Upper lobe of left lung (tissue), 6 donors: ENCODE measurements around the gene FBXO34. TPM values are rescaled to one million over a fixed set of nuclear protein-coding genes. Genes with fewer than 3 reads are reported as not detected.

Experiments used
- ATAC-seq, 2 donors: fragments of 200-7000 bp; cut with Tn5 transposase; one replicate each; pipeline ENCODE4 v1.9.1; 2022; ENCODE audit warnings: mild to moderate bottlenecking in 2 of 2, moderate library complexity in 2 of 2; ENCODE audit not compliant: low FRiP score in 2 of 2
- DNase-seq, 2 donors: peaks; one replicate each; pipeline ENCODE4 v3.0.0-alpha.2; 2019 to 2020
- H3K27ac ChIP-seq, 4 donors: fragments of 200-600 bp; sonication (generic); one replicate each; pipeline ENCODE4 v1.5.1; 2016 to 2019
- H3K27me3 ChIP-seq, 4 donors: fragments of 200-600 bp; sonication (generic); one replicate each; pipeline ENCODE4 v1.5.1; 2017 to 2019
- H3K36me3 ChIP-seq, 4 donors: fragments of 200-600 bp; sonication (generic); one replicate each; pipeline ENCODE4 v1.5.1; 2016 to 2019
- H3K4me1 ChIP-seq, 4 donors: fragments of 200-600 bp; sonication (generic); one replicate each; pipeline ENCODE4 v1.5.1; 2018 to 2019
- H3K4me3 ChIP-seq, 4 donors: fragments of 200-600 bp; sonication (generic); one replicate each; pipeline ENCODE4 v1.5.1; 2017 to 2019; ENCODE audit warnings: mild to moderate bottlenecking in 2 of 4, moderate library complexity in 1 of 4
- H3K9me3 ChIP-seq, 4 donors: fragments of 200-600 bp; sonication (generic); one replicate each; pipeline ENCODE4 v1.5.1; 2018 to 2019
- EP300 ChIP-seq, 4 donors: sonication (generic); formaldehyde crosslinking; IDR thresholded peaks; one replicate each; pipeline ENCODE4 v1.5.1; 2017; ENCODE audit warnings: antibody characterized with exemption in 4 of 4, control low read depth in 2 of 4
- POLR2A ChIP-seq, 4 donors: fragments of 450-650 bp; IDR thresholded peaks; one replicate each; pipeline ENCODE4 v1.5.1; 2016 to 2017; ENCODE audit warnings: antibody characterized with exemption in 4 of 4, mild to moderate bottlenecking in 2 of 4
- POLR2AphosphoS5 ChIP-seq, 2 donors: sonication (generic); formaldehyde crosslinking; IDR thresholded peaks; one replicate each; pipeline ENCODE4 v1.5.1; 2017; ENCODE audit warnings: antibody characterized with exemption in 2 of 2
- WGBS, 2 donors: methylation state at CpG; one replicate each; pipeline ENCODE4 v1.1.5; 2017 to 2018; 5-methylcytosine and 5-hydroxymethylcytosine counted together
- total RNA-seq, 6 donors: library from RNA; depleted of rRNA in 4 of 6; stranded (reverse); fragments of >200 nt in 4 of 6; gene quantifications; one replicate each; pipeline versions ENCODE4 v1.1.0 to v1.2.1, GENCODE V29; 2016 to 2021
- TF ChIP-seq, protein P1 (sequence below), 6 experiments: fragments of 450-650 bp in 4 of 6; fragments of 200-600 bp in 2 of 6; sonication (generic) in 2 of 6; IDR thresholded peaks; one replicate each; pipeline ENCODE4 v1.5.1; 2016 to 2019; ENCODE audit warnings: antibody characterized with exemption in 6 of 6
- donor health status: DM: no; HTN: no; CAD: no; lungs with moderate emphysema.
- donor health status: DM: no; HTN: yes; CAD: no; lungs with severe emphysema.

The FBXO34 gene
- total RNA-seq, 6 donors from 2014 or later, result 19.9 to 52.1 (median 34.0) TPM

DNA sequence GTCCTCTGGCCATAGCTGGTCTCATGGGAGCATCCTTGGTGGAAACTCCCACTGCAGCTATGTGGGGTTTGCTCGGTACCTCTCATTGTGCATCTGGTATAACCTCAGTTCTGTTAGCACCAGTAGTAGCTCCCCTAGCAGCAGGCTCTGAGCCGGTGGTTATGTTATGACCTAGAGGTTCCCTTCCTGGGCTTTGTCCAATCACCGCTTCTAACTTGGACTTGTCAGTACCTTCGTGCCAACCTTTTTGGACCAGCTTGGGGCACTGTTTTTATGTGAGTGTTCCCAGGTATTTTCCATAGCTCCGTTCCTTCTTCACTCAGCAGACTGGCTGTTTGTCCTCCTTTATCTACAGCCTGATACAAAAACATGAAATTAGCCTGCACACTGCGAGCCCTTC is 84.7 kb downstream of the FBXO34 start:
- no peaks in the 10 kb centered on the region for H3K27me3 ChIP-seq
- peaks cover 0 to 10% (median 5%) of the 10 kb centered on the region in 4 donors for H3K4me1 ChIP-seq
- no peak for TF ChIP-seq POLR2AphosphoS5 (IDR thresholded peaks at IDR 0.05)
- TF ChIP-seq EP300 (IDR thresholded peaks at IDR 0.05), result no peak
- TF ChIP-seq, protein P1, sequence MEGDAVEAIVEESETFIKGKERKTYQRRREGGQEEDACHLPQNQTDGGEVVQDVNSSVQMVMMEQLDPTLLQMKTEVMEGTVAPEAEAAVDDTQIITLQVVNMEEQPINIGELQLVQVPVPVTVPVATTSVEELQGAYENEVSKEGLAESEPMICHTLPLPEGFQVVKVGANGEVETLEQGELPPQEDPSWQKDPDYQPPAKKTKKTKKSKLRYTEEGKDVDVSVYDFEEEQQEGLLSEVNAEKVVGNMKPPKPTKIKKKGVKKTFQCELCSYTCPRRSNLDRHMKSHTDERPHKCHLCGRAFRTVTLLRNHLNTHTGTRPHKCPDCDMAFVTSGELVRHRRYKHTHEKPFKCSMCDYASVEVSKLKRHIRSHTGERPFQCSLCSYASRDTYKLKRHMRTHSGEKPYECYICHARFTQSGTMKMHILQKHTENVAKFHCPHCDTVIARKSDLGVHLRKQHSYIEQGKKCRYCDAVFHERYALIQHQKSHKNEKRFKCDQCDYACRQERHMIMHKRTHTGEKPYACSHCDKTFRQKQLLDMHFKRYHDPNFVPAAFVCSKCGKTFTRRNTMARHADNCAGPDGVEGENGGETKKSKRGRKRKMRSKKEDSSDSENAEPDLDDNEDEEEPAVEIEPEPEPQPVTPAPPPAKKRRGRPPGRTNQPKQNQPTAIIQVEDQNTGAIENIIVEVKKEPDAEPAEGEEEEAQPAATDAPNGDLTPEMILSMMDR (IDR thresholded peaks at IDR 0.05), result no peak
- no peak for TF ChIP-seq POLR2A (IDR thresholded peaks at IDR 0.05)
- H3K36me3 ChIP-seq, result peaks cover 7 to 31% (median 18%) of the 10 kb centered on the region in 4 donors
- no peaks in the 10 kb centered on the region for H3K9me3 ChIP-seq
- ATAC-seq (no peak), DNase-seq (no peak)
- H3K4me3 ChIP-seq, result no peak overlapping the region
- WGBS, 2 donors, result 84 to 86% methylated on average over 6 of the region's 6 CpGs
- H3K27ac ChIP-seq, result no peak overlapping the region

DNA sequence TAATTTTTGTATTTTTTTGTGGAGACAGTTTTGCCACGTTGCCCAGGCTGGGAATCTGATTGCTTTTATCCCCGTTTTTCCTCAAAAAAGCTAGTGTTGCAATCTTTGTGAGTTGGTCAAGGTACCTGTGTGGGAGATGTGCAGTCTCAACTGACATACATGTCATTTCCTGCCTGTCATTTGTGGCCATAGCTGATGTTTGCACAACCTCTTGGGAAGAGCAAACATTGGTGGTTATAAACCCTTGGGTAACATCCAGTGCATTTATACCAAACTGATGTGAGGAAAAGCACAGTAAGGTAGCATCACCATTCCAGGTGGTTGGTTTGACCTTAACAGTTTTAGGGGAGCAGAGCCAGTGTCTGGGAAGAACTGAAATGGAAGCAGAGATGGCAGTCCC is 85.7 kb downstream of the FBXO34 start:
- H3K4me1 ChIP-seq, result peaks cover 0 to 10% (median 5%) of the 10 kb centered on the region in 4 donors
- TF ChIP-seq EP300 (IDR thresholded peaks at IDR 0.05) (no peak), POLR2AphosphoS5 (IDR thresholded peaks at IDR 0.05) (no peak), POLR2A (IDR thresholded peaks at IDR 0.05) (no peak)
- TF ChIP-seq, protein P1 (IDR thresholded peaks at IDR 0.05), result no peak
- WGBS, 2 donors, result 69 to 75% methylated on average over 2 of the region's 2 CpGs
- H3K9me3 ChIP-seq, result no peaks in the 10 kb centered on the region
- no peaks in the 10 kb centered on the region for H3K27me3 ChIP-seq
- H3K27ac ChIP-seq, result no peak overlapping the region
- peaks cover 5 to 21% (median 12%) of the 10 kb centered on the region in 4 donors for H3K36me3 ChIP-seq
- ATAC-seq, result no peak
- H3K4me3 ChIP-seq, result no peak overlapping the region
- DNase-seq, result no peak

DNA sequence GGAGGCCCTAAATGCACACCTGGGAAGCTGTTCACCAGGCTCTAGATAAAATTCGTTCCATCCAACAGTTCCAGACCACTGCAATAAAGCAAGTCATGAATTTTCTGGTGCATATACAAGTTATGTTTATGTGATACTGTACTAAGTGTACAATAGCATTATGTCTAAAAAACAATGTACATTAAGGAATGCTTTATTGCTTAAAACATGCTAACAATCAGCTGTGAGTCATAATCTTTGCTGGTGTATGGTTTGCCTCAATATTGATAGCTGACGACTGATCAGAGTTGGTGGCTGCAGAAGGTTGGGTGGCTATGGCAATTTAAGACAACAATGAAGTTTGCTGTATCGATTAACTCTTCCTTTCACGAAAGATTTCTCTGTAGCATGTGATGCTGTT is 88.1 kb downstream of the FBXO34 start:
- H3K4me3 ChIP-seq, result no peak overlapping the region
- no peak for ATAC-seq
- H3K9me3 ChIP-seq, result no peaks in the 10 kb centered on the region
- H3K27me3 ChIP-seq, result no peaks in the 10 kb centered on the region
- TF ChIP-seq EP300 (IDR thresholded peaks at IDR 0.05), result no peak
- TF ChIP-seq POLR2A (IDR thresholded peaks at IDR 0.05), result no peak
- TF ChIP-seq POLR2AphosphoS5 (IDR thresholded peaks at IDR 0.05), result no peak
- TF ChIP-seq, protein P1 (IDR thresholded peaks at IDR 0.05), result no peak
- no peak for DNase-seq
- H3K4me1 ChIP-seq, result peaks cover 0 to 10% (median 2%) of the 10 kb centered on the region in 4 donors
- WGBS, 2 donors, result 94% methylated on average over 4 of the region's 4 CpGs
- H3K27ac ChIP-seq, result no peak overlapping the region
- H3K36me3 ChIP-seq, result peaks cover 0 to 10% (median 3%) of the 10 kb centered on the region in 4 donors

DNA sequence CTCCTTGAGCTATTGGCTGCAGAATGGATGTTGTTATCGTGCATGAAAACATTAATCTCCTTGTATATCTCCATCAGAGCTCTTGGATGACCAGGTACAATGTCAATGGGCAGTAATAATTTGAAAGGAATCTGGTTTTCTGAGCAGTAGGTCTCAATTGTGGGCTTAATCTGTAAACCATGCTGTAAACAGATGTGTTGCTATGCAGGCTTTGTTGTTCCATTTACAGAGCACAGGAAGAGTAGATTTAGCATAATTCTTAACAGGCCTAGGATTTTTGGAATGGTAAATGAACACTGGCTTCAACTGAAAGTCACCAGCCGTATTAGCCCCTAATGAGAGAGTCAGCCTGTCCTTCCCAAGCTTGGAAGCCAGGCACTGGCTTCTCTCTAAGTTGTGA is 90.0 kb downstream of the FBXO34 start:
- H3K27me3 ChIP-seq, result no peaks in the 10 kb centered on the region
- peaks cover 0 to 12% (median 1%) of the 10 kb centered on the region in 4 donors for H3K36me3 ChIP-seq
- no peaks in the 10 kb centered on the region for H3K9me3 ChIP-seq
- H3K4me3 ChIP-seq, result no peak overlapping the region
- TF ChIP-seq POLR2AphosphoS5 (IDR thresholded peaks at IDR 0.05), result no peak
- TF ChIP-seq EP300 (IDR thresholded peaks at IDR 0.05), result no peak
- TF ChIP-seq, protein P1 (IDR thresholded peaks at IDR 0.05), result no peak
- no peak for TF ChIP-seq POLR2A (IDR thresholded peaks at IDR 0.05)
- H3K4me1 ChIP-seq, result peaks cover 0 to 10% (median 0%) of the 10 kb centered on the region in 4 donors
- no peak overlapping the region for H3K27ac ChIP-seq
- ATAC-seq (no peak), DNase-seq (no peak)
- WGBS, 2 donors, result 97 to 98% methylated on average over 2 of the region's 2 CpGs

DNA sequence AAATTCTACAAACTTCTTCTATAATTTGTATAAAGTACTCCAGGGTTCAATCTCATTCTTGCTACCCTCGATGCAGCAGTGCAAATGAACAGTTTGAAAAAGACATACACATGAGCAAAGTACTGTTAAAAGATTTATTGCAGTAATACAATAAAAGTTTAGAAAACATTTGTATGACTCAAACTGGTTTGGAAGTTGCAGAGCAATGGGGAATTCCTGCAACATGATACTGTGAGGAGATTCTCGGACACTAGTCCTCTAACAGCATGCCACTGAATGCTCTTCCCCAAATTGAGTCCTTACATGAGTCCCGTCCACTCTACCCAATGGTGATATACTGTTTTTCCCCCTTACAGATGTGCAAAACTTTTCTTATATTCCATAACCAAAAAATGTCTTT is 95.0 kb downstream of the FBXO34 start:
- no peak for ATAC-seq
- Histone ChIP-seq H3K4me3 (no peak overlapping the region), H3K27ac (no peak overlapping the region), H3K36me3 (peaks cover 0 to 47% (median 18%) of the 10 kb centered on the region in 4 donors), H3K27me3 (no peaks in the 10 kb centered on the region), H3K4me1 (no peaks in the 10 kb centered on the region), H3K9me3 (no peaks in the 10 kb centered on the region)
- DNase-seq, result no peak
- TF ChIP-seq POLR2AphosphoS5 (IDR thresholded peaks at IDR 0.05) (no peak), EP300 (IDR thresholded peaks at IDR 0.05) (no peak), POLR2A (IDR thresholded peaks at IDR 0.05) (no peak)
- TF ChIP-seq, protein P1 (IDR thresholded peaks at IDR 0.05), result no peak
- 82 to 91% methylated on average over 3 of the region's 3 CpGs for WGBS, 2 donors
